Type B pancreatic cell (in vitro differentiated cells): ENCODE data around the gene PTPRM. TPM values are rescaled to one million over a fixed set of nuclear protein-coding genes. Genes with fewer than 3 reads are reported as not detected.

Experiments used
- DNase-seq: peaks from one replicate; pipeline ENCODE4 v3.0.0; 2021; ENCODE audit warnings: mixed read lengths; ENCODE audit not compliant: unreplicated experiment; ENCODE audit errors: extremely low spot score
- H3K27ac Mint-ChIP-seq: 2 replicates; pipeline ENCODE4 v1.8.0; 2021; ENCODE audit warnings: mild to moderate bottlenecking, mixed read lengths
- H3K27me3 Mint-ChIP-seq: 2 replicates; pipeline ENCODE4 v1.8.0; 2021; ENCODE audit warnings: mixed read lengths
- H3K36me3 Mint-ChIP-seq: 2 replicates; pipeline ENCODE4 v1.8.0; 2021; ENCODE audit warnings: mixed read lengths
- H3K4me1 Mint-ChIP-seq: one replicate; pipeline ENCODE4 v1.8.0; 2021; ENCODE audit warnings: mixed read lengths; ENCODE audit not compliant: unreplicated experiment
- H3K4me3 Mint-ChIP-seq: 2 replicates; pipeline ENCODE4 v1.8.0; 2021; ENCODE audit warnings: mild to moderate bottlenecking, mixed read lengths
- H3K9me3 Mint-ChIP-seq: 2 replicates; pipeline ENCODE4 v1.8.0; 2021; ENCODE audit warnings: mixed read lengths
- CTCF ChIP-seq: fragments of 200-600 bp; sonication (generic); conservative IDR thresholded peaks from 2 replicates; pipeline ENCODE4 v1.5.0; 2021; ENCODE audit warnings: antibody characterized with exemption, mild to moderate bottlenecking
- total RNA-seq: library from RNA; stranded (reverse); gene quantifications from 2 replicates; pipeline ENCODE4 v1.2.1, GENCODE V29; 2021; ENCODE audit warnings: low replicate concordance

PTPRM gene
- total RNA-seq, 1 donor from 2014 or later = 18.6 TPM

DNA sequence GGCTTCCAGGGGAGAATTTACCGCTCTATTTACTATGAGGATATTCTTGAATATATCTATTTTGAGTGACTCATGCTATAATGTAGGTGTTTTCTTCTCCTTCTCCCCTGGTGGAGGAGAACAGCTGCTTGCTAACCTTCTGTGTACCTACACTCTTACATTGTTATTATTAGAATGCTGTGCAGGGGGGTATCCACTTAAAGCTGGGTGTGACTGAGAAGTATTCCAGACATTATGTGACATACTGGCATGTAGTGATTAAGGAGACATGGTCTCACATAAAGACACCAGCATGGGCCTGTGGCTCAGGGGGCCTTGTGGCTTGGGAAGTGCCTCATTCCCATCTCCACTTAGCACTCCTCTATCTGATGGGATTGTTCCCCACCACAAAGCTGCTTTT is 287.9 kb downstream of the PTPRM start:
- DNase-seq = no peak
- Mint-ChIP-seq H3K9me3 (peaks cover 6% of the 10 kb centered on the region), H3K27ac (no peak overlapping the region), H3K4me3 (no peak overlapping the region), H3K36me3 (no peaks in the 10 kb centered on the region), H3K27me3 (no peaks in the 10 kb centered on the region), H3K4me1 (no peaks in the 10 kb centered on the region)
- no peak for TF ChIP-seq CTCF

- no peaks in the 10 kb centered on the region for H3K36me3 Mint-ChIP-seq
- TF ChIP-seq CTCF = no peak
- no peak for DNase-seq
- no peaks in the 10 kb centered on the region for H3K27me3 Mint-ChIP-seq
- H3K9me3 Mint-ChIP-seq = peaks cover 6% of the 10 kb centered on the region
- no peak overlapping the region for H3K4me3 Mint-ChIP-seq
- H3K27ac Mint-ChIP-seq = no peak overlapping the region
- H3K4me1 Mint-ChIP-seq = no peaks in the 10 kb centered on the region
These were observed 288.6 kb downstream of the PTPRM start for GRCh38 chr18:7855671-7856070.

DNA sequence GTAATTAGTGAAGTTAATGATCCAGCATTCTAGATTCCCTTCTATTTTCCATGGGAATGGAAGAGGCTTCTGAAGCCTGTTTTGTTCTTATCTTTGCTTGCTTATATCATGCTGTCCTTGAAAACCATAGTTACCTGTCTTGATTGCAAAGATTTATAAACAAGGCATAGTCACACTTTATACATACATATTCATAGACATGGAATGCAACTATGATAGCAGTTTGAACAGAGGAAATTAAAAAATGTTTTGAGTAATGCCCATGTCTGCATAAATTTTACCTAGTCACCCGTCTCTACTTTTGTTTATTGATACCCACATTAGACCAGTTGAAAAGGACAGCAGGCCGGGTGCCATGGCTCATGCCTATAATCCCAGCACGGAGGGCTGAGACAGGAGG is 289.0 kb downstream of the PTPRM start:
- Mint-ChIP-seq H3K9me3 (peaks cover 2% of the 10 kb centered on the region), H3K27ac (no peak overlapping the region), H3K36me3 (no peaks in the 10 kb centered on the region), H3K4me1 (no peaks in the 10 kb centered on the region), H3K27me3 (no peaks in the 10 kb centered on the region), H3K4me3 (no peak overlapping the region)
- no peak for TF ChIP-seq CTCF
- DNase-seq = no peak

DNA sequence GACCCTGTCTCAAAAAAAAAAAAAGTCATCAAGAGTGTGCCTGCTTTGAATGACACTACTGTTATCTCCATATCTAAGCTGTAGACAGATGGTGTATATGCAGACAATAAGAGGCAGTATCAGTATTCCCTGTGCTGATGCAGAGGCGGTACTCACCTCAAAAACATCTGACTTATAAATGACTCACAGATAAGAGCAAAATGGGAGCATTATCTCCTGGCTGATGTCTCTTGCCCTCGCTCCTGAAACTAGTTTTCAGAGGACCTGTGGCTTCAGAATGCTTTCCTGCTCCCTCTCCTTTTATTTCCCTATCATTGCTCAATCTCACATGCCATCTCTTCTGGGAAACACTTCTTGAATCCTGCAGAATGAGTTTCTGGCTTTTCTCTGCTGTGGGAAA is 289.6 kb downstream of the PTPRM start:
- no peaks in the 10 kb centered on the region for H3K27me3 Mint-ChIP-seq
- H3K9me3 Mint-ChIP-seq = no peaks in the 10 kb centered on the region
- TF ChIP-seq CTCF = no peak
- no peaks in the 10 kb centered on the region for H3K36me3 Mint-ChIP-seq
- no peak overlapping the region for H3K27ac Mint-ChIP-seq
- no peak overlapping the region for H3K4me3 Mint-ChIP-seq
- no peak for DNase-seq
- H3K4me1 Mint-ChIP-seq = no peaks in the 10 kb centered on the region

- Mint-ChIP-seq H3K4me1 (no peaks in the 10 kb centered on the region), H3K9me3 (no peaks in the 10 kb centered on the region), H3K27me3 (no peaks in the 10 kb centered on the region), H3K4me3 (no peak overlapping the region), H3K36me3 (no peaks in the 10 kb centered on the region), H3K27ac (no peak overlapping the region)
- no peak for DNase-seq
- TF ChIP-seq CTCF = no peak
These were observed 290.4 kb downstream of the PTPRM start for GRCh38 chr18:7857562-7857961.

- Mint-ChIP-seq H3K9me3 (no peaks in the 10 kb centered on the region), H3K27ac (no peak overlapping the region), H3K4me3 (no peak overlapping the region), H3K4me1 (no peaks in the 10 kb centered on the region), H3K27me3 (no peaks in the 10 kb centered on the region), H3K36me3 (no peaks in the 10 kb centered on the region)
- no peak for DNase-seq
- peak; percentile 26 for TF ChIP-seq CTCF
These were observed 292.0 kb downstream of the PTPRM start for GRCh38 chr18:7859122-7859521.
